Mucosa of descending colon (tissue), 3 donors: ENCODE results near the gene SMNDC1. TPM values are rescaled to one million over a fixed set of nuclear protein-coding genes. Genes with fewer than 3 reads are reported as not detected.

Source experiments
- ATAC-seq: fragments of 200-7000 bp; cut with Tn5 transposase; one replicate; pipeline ENCODE4 v1.9.1; 2020; ENCODE audit warnings: mild to moderate bottlenecking, moderate library complexity
- DNase-seq, 3 donors: peaks; one replicate each; pipeline ENCODE4 v3.0.0-alpha.2; 2020
- H3K36me3 ChIP-seq: fragments of 200-600 bp; one replicate; pipeline ENCODE4 v1.8.0; 2021; ENCODE audit warnings: low read depth, mild to moderate bottlenecking
- H3K4me1 ChIP-seq: fragments of 200-600 bp; one replicate; pipeline ENCODE4 v1.8.0; 2021; ENCODE audit warnings: low read depth, mild to moderate bottlenecking
- H3K4me3 ChIP-seq: fragments of 200-600 bp; one replicate; pipeline ENCODE4 v1.8.0; 2021; ENCODE audit warnings: mild to moderate bottlenecking
- H3K9me3 ChIP-seq: fragments of 200-600 bp; one replicate; pipeline ENCODE4 v1.8.0; 2021; ENCODE audit warnings: mild to moderate bottlenecking
- intact Hi-C, 2 donors: fragments of 100-400 bp; cut with DNase I in 1 of 2; cut with micrococcal nuclease in 1 of 2; formaldehyde crosslinking; loops; one replicate each; pipeline versions ENCODE4 v1.11.0 to v1.11.1; 2022; cut with DNase I, micrococcal nuclease
- total RNA-seq, 3 donors: library from RNA; stranded (reverse); fragmentation: NEBNext Ultra II Directional in 2 of 3; extraction: Animal tissue kit (Norgen Biotek cat#: 25700) in 2 of 3; gene quantifications; one replicate each; pipeline versions ENCODE4 v1.2.1 to v1.2.4, GENCODE V29; 2021 to 2023
- TF ChIP-seq, protein P1 (sequence below): fragments of 200-600 bp; IDR thresholded peaks from one replicate; pipeline ENCODE4 v1.8.0; 2022; ENCODE audit warnings: antibody characterized with exemption, mild to moderate bottlenecking
- donor health status: DM: no; HTN: no; CAD: no; lungs with moderate emphysema.
- donor health status: DM: no; HTN: no; CAD: no.
- donor health status: DM: no; HTN: yes; CAD: no.

The SMNDC1 gene
- total RNA-seq, 3 donors from 2014 or later, result 19.3 to 30.1 (median 24.8) TPM

DNA sequence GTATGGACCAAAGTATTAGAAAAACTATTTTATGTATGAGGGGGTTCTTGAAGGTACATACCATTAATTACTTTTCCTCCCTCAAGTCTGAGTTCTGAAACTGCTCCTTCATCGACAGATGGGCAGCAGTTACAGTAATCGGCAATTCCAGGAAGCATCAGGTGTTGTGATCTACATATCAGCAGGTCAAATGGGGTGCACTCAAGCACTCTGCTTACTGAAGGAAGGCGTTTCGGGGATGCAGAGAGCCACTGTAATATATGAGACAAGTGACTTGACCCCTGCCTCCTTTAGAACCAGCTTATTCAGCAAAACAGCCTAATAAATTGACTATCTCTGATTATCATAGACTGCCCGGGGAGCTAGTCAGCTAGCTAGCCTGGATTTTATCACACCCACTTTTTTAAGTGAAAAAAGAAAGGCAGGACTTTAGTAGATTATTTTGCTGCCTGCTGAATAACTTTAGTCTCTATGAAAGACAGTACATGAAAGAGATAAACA lies 4.2 kb downstream of the SMNDC1 start:
- no peak overlapping the region for H3K4me3 ChIP-seq
- intact Hi-C loops, result no loop called here
- peaks cover 18% of the 10 kb centered on the region for H3K4me1 ChIP-seq
- TF ChIP-seq, protein P1, sequence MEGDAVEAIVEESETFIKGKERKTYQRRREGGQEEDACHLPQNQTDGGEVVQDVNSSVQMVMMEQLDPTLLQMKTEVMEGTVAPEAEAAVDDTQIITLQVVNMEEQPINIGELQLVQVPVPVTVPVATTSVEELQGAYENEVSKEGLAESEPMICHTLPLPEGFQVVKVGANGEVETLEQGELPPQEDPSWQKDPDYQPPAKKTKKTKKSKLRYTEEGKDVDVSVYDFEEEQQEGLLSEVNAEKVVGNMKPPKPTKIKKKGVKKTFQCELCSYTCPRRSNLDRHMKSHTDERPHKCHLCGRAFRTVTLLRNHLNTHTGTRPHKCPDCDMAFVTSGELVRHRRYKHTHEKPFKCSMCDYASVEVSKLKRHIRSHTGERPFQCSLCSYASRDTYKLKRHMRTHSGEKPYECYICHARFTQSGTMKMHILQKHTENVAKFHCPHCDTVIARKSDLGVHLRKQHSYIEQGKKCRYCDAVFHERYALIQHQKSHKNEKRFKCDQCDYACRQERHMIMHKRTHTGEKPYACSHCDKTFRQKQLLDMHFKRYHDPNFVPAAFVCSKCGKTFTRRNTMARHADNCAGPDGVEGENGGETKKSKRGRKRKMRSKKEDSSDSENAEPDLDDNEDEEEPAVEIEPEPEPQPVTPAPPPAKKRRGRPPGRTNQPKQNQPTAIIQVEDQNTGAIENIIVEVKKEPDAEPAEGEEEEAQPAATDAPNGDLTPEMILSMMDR, result no peak
- ATAC-seq (no peak), DNase-seq (no peak)
- no peaks in the 10 kb centered on the region for H3K9me3 ChIP-seq
- no peaks in the 10 kb centered on the region for H3K36me3 ChIP-seq

GRCh38 chr10:110296966-110297365 lies 7.8 kb downstream of the SMNDC1 start:
- Histone ChIP-seq H3K9me3 (no peaks in the 10 kb centered on the region), H3K36me3 (no peaks in the 10 kb centered on the region), H3K4me3 (no peak overlapping the region), H3K4me1 (peaks cover 3% of the 10 kb centered on the region)
- DNase-seq, result no peak
- intact Hi-C loops, result no loop called here
- ATAC-seq, result no peak
- TF ChIP-seq, protein P1, result no peak

GRCh38 chr10:110286841-110287240 lies 17.9 kb downstream of the SMNDC1 start:
- Histone ChIP-seq H3K36me3 (no peaks in the 10 kb centered on the region), H3K4me1 (no peaks in the 10 kb centered on the region), H3K9me3 (no peaks in the 10 kb centered on the region), H3K4me3 (no peak overlapping the region)
- TF ChIP-seq, protein P1, result no peak
- DNase-seq (no peak), ATAC-seq (no peak)
- intact Hi-C loops, result no loop called here

GRCh38 chr10:110285501-110285900 lies 19.2 kb downstream of the SMNDC1 start:
- intact Hi-C loops, result no loop called here
- Histone ChIP-seq H3K4me1 (no peaks in the 10 kb centered on the region), H3K9me3 (no peaks in the 10 kb centered on the region), H3K4me3 (no peak overlapping the region), H3K36me3 (no peaks in the 10 kb centered on the region)
- DNase-seq, result no peak
- no peak for ATAC-seq
- TF ChIP-seq, protein P1, result no peak

DNA sequence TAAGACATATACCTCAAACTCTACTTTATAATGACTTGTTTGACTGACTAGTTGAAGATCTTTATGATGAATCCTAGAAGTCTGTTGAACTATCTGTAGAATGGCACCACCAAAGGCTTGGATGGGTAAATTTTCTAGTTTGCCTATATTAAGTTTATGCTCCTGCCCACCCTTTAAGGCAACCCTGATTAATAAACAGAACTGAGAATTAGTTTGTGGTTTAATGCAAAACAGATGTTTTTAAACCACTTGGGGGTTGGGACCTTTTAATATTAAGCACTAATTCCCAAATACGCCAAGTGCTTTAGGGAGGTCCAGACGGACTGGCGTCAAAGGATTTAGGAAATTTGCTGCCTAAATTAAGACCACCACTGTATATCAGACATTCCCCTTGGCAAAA lies 20.5 kb downstream of the SMNDC1 start:
- intact Hi-C loops, result loop anchor here in 1 of 2 donors (5.0 kb wide), 1 partner anchor 147 kb away; no protein-coding TSS in a partner anchor
- Histone ChIP-seq H3K9me3 (no peaks in the 10 kb centered on the region), H3K36me3 (no peaks in the 10 kb centered on the region), H3K4me1 (peaks cover under 1% of the 10 kb centered on the region), H3K4me3 (no peak overlapping the region)
- ATAC-seq (no peak), DNase-seq (no peak)
- TF ChIP-seq, protein P1, result no peak
